T-helper 2 cell (primary cell): ENCODE measurements around the gene FAM111A.

Experiments used
- DNase-seq, 5 experiments: peaks; one replicate each; pipeline versions ENCODE4 v3.0.0 to v3.0.0-alpha.2; 2012 to 2022

The FAM111A gene

DNA sequence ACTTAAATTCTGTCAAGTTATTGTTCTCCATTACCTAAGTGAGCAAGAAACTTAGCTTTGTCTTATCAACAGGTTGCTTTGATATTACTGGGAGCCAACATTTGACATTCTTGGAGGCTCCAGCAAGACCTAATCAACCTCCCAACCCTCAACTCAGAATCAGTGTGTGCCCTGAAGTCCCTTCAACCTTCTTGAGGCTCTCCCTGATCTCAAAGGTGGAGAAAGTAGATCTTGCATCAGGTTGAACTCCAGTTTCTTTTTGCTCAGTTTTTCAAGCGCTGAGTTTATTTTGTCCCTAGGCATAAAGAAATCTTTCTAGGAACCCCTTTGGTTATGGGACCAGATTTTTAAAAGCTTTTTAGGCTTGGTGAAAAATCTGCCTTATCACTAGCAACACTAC, 1.4 kb downstream of the FAM111A start:
- DNase-seq: no peak

DNA sequence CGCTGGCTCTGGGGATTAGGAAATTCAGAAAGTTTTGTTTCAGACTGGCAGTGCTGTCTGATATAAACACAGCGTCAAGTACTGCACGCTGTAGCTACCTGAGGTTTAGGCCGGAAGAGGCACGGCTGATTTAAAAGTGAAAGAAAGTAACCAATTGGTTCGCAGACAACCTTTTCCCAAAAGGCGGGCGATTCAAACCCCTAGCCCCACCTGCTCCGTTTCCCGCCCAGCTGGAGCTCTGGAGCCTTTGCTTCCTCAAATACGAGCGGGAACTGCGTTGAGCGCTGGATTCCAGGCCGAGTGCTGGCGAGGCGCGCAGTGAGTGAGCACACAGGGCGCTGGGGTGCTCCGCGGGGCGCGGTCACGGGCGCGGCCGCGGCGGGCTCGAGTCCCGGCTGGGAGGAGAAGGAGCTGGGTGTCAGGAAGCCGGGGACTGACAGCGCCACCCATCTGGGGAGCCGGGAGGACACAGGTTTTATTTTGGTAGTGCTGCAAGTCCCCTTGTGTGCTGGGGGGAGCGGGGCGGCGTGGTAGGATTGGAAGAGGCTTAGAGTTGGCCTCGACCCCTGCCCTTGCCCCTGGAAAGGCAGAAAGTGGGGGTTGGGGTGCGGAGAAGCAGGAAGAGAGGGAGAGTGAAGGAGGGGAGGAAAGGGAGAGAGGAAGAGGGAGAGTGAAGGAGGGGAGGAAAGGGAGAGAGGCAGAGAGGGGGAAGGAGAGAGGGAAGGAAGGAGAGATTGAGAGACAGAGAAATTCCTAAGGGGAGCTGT, 2.1 kb downstream of the FAM111A start:
- peak; percentile 27 to 94 (median 58) for DNase-seq

GRCh38 chr11:59145534-59145933, 2.9 kb downstream of the FAM111A start:
- DNase-seq: no peak

DNA sequence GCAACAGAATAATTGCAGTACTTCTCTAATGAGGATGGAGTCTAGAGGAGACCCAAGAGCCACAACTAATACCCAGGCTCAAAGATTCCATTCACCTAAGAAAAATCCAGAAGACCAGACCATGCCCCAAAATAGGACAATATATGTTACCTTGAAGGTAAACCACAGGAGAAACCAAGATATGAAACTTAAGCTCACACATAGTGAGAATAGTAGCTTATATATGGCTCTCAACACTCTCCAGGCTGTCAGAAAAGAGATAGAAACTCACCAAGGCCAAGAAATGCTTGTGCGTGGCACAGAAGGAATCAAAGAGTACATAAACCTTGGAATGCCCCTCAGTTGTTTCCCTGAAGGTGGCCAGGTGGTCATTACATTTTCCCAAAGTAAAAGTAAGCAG, 9.1 kb downstream of the FAM111A start:
- DNase-seq: no peak

- DNase-seq: peak in 1 of 5 experiments; percentile 45
These were observed 9.8 kb downstream of the FAM111A start for GRCh38 chr11:59152312-59152951.

DNA sequence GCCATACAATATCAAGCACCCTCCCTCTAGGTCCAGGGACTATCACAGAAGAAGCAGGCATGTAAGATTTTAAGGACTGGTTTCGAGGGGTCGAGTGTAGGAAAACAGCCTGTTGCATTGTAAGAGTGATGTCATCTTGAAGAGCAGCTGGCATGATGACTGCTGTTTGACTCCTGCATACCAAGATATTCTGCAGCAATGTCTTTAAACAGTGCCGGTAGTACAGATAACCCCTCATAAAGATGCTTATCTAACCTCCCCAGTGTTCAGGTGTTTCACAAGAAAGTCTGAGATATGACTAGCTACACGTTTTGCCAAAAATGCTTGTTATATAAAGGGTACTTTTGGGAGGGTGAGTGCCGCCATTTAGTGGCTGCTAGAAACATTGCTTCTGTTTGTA, 12.0 kb downstream of the FAM111A start:
- peak in 1 of 5 experiments; percentile 36 for DNase-seq

GRCh38 chr11:59157433-59157832, 14.8 kb downstream of the FAM111A start:
- DNase-seq: no peak

GRCh38 chr11:59158206-59159068, 15.8 kb downstream of the FAM111A start:
- DNase-seq: peak in 4 of 5 experiments; percentile 36 to 75 (median 40)

- DNase-seq: no peak
These were observed 21.4 kb downstream of the FAM111A start for GRCh38 chr11:59164028-59164427.

DNA sequence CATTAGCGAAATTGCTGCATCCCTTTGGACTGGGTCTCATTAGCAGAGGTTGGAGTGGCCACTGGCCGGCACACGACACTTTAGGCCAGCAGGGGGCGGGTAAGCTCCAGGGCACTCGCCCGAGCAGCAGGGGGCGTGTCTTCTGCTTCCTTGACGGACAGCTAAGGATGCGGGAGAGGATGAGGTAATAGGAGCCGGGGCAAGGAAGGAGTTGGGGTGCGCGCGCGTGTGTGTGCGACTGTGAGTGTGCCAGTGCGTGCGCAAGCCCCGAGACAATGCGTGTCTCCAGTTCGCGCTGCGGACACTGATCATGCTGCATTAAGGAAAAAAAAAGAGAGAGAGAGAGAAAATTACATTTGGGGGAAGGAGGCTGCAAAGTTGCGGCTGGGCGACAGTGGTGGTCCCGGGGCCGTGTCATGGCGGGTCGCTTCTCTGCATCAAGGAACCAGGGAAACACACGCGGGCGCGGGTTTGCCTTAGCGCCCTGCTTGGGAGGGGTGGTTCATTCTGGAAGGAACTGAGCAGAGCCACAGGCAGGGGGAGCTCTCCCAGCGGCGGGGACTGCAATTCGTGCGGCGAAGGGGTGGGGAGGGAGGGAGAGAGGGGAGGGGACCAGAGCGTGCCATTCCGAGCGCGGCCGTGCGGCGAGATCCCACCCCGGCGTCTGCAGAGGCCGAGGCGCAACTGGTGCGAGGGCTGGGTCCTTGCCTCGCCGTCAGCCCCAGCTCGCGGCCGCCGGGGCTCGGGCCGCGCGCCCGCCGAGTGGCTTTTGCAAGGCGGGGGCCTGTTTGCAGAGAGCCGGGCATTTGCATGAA, 29.1 kb downstream of the FAM111A start, which contains the start of gene DTX4:
DTX4 (plus strand) TSS at position 625 of the 815 bp plus-strand sequence. CDS start 464 bp downstream, outside the sequence.
- peak; percentile 72 to 88 (median 81) for DNase-seq

- DNase-seq: peak in 1 of 5 experiments; percentile 9
These were observed 29.9 kb downstream of the FAM111A start for GRCh38 chr11:59172345-59173079.

DNA sequence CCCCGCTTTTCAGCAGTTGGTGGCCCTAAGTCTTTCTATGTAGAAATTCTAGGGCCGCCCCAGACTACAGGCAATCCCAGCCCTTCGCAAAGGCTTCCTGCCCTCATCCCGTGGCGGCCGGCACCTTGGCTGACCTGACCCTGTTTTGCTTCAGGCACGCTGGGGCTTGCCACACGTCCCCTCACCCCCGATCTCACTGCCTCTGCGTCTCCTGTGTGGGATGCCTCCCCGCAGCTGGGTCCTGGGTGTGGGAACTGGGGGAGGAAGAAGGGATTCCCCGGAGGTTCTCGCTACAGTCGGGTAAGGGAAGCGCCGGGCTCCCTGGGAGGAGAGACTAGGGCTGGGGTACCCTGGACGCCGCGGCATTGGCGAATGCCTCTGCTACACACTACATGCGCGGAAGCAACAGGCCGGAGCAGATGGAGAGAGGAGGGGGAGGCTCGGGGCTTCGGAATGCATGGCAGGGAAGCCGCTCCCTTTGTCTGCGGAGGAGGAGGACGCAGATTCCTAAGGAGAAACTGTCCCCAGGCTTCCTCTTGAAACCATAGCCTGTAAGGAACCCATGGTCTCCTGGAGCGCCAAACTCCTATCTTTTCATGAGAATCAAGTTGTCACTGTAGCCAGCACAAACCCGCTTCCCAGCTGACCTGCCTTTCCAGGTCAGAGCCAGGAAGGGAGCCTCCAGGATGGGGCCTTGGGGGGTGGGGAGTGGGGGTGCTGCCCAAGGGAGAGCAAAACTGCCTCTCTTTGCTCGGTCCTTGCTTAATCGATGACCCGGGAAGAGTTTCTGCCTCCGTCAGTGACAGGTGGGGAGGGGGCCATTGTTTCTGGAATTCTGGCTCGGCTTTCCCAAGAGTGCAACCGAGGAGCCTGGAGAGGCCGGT, 30.7 kb downstream of the FAM111A start:
- peak in 1 of 5 experiments; percentile 13 for DNase-seq

DNA sequence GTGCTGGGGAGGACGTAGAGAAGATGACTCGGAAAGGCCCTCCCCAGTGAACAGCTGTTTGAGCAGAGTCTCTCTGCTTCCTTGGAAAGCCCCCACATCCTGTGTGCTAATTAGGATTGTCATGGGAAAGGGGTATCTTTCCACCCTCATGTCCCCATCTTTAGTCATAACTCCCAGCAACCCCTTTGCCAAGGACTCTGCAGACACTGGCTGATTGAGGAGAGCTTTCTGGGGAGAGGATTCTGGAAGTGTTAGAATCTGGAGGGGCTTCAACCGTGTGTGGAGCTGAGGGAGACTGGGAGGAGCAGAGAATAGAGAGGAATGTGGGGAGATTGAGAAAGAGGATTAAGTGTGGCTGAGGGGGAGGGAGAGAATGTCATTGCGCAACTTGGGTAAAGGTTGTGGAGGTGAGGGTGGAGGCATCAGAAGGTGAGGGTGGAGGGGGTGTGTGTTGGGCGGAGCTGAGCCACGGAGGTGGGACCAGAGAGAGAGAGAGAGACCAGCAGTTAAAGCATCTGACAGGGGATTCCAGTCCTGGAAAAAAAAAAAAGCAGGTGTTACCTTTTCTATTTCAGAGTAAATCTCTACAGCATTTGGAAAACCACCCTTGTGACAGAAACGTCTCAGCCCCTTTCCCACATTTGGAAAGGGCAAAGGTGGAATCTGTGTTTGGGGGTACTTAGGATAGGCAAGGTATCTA, 31.5 kb downstream of the FAM111A start:
- no peak for DNase-seq

DNA sequence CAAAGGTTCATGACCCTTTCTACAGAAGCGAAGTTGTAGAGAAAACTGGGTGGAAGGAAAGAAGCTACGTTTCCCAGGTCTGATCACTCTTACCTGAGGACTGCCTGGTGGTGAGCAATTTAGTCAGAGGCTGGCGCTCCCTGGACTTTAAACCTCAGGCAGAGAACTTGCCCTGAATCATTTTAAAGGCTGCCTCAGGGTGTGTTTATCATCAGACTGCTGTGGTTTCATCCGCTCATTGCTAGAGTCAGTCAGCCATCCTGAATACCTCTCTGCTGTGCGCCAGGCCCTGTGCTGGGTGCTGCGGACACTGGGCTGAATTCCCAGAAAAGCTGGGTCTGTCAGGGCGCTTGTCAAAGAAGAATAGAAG, 32.0 kb downstream of the FAM111A start:
- DNase-seq: peak in 1 of 5 experiments; percentile 17

DNA sequence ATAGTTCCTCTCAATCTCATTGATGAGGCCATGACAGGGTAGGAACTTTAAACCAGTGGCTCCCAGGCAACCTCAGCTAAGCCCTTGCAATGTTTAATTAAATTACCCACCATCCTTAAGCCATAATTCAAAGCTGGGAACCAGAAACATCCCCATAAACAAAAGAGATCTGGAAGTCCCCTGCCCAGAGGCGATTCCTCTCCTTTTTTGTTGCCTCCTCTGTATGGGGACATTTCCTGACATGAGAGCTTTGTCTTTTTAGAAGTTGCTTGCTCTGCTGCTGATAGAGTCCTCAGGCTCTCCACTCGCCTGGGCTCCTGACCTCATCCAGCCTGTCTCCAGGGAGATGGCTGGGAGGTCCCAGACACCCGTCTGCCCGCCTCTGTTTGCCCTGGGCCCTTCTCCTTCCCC, 32.4 kb downstream of the FAM111A start:
- DNase-seq: no peak

DNA sequence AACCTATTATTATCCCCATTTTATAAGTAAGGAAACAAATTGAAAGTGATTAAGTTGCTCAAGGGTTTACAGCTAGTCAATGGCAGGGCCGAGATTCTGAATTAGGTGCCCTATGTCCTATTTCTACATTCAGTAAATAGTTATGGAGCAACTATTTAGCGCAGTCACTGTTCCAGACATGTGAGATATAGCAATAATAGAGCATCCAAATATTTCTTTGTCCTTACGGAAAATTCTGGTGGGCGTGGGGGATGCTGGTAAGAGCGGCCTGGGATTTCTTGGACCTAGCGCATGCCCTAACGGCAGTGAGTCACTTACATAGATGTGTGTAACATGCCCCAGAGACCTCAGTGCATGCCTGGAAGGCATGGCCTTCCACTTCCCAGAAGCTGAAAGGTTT, 33.7 kb downstream of the FAM111A start:
- DNase-seq: no peak

DNA sequence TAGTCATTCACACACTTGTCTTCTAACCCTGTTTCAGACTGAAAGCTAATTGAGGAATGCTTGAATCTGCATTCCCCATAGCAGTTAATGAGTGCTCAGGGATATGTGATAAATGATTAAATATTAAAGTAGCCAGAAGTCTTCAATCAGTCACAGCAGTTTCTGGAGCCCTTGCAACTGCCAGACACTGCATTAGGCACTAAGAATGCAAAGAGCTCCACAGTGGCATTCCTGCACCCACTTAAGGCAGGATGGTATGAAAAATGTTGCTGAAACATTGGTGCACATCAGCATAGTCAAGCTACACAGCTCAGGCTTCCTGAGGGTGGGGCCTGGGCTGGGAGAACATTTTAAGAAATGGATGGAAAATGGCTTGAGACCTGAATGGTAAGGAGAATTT, 35.7 kb downstream of the FAM111A start:
- no peak for DNase-seq

- no peak for DNase-seq
These were observed 36.5 kb downstream of the FAM111A start for GRCh38 chr11:59179121-59179520.

- DNase-seq: no peak
These were observed 37.6 kb downstream of the FAM111A start for GRCh38 chr11:59180168-59180776.
